ENCODE measurements around the gene MRGPRG.

DNA sequence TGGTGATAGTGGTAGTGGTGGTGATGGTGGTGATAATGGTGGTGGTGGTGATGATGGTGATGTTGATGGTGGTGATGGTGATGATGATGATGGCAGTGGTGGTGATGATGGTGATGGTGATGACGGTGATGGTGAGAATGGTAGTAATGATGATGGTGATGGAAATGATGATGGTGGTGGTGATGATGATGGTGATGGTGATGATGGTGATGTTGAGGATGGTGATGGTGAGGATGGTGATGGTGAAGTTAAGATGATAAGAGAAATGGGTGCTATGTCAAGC, 11.8 kb downstream of the MRGPRG start:
- TF ChIP-seq CTCF (conservative IDR thresholded peaks at IDR 0.05 in 1 of 2, IDR thresholded peaks at IDR 0.05 in 1 of 2; ENCODE audit: low read depth in 1 of 2, low read length in 2 of 2), result no peak
- TF ChIP-seq EZH2 (IDR thresholded peaks at IDR 0.05; ENCODE audit: low read length, missing control alignments), result no peak

All from fibroblast of lung (primary cell).